HG03354 (cell line): ENCODE results near the gene DUXB.

ENCODE experiments used
- ATAC-seq: cut with Tn5 transposase; IDR thresholded peaks from one replicate; pipeline ENCODE4 v1.9.1; 2021; ENCODE audit warnings: mild to moderate bottlenecking; ENCODE audit not compliant: unreplicated experiment, poor library complexity, severe bottlenecking

DUXB gene

DNA sequence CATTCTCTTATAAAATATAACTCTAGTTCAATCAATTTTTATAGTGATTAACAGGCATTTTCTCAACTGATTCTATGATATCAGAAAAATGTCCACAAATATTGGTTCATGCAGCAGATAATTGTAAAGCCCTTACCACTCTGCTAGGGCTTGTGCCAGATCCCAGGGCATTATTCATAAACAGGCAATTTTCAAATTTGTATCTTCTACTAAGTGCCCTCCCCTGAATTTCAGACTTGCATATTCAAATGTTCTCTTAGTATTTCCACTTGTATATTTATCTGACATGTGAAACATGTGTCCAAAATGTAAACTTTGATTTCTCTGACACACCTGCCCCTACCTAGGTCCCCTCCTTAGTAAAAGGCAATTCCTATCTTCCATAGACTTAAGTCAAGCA, 33.8 kb downstream of the DUXB start:
- no peak for ATAC-seq

DNA sequence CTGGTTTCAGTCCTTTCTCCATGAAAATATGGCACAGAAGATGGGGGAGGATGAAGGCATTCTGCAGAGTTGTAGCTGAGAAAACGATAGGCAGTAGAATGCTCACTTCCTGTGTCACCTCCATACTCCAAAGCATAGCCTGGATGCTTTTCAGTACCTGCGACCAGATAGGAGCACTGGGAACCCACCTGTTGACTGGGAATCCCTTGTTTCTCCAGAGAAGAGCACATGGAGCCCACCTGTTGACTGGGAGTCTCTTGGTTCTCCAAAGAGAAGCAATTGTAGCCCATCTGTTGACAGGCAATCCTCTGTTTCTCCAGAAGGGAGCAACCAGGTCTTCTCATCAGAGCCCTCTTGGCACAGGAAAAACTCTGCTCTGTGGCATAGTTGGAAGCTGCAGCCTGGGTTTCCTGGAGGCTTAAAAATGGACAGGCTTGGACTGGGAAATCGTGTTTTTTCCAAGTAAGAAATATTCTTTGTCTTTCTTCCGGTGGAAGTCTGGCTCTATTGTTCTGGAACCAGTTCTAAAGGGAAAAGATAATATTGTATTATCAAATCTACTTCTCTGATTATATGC, 40.4 kb downstream of the DUXB start:
- ATAC-seq, result no peak

DNA sequence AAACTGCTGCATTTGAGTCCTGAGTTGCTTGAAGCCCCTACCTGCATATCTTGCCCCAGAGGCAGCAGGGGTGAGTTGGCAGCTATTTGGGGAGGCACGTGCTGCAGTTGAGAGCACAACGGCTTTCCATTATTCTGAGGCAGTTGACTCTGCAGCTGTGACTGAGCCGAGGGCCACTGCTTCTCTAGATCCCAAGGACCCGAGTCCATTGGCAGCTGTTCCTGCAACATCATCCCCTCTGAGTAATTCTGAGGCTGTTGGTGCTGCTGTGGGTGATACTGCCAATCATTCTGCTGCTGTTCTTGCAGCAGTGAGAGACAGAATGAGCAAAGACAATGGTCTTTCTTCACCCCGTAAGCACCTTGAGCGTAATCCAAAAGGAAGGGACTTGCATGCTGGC, 40.9 kb downstream of the DUXB start:
- no peak for ATAC-seq

DNA sequence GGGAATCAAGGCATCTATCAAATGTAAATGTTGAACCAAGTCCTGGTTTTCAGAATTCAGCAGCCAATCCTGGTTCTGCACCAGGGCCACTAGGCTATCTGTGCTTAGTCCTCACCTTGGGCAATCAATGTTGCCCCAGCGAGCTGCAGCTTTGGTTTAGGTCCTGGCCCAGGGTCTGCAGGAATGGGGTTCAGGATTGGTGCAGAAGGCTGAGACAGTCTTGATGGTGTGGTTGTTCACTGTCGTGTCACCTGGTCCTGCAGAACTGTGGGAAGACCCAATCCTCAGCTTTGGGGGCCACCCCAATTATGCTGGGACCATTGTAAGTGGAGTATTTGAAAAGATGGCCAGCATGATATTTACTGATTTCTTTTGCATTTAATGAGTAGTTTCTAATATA, 43.1 kb downstream of the DUXB start:
- ATAC-seq, result no peak

DNA sequence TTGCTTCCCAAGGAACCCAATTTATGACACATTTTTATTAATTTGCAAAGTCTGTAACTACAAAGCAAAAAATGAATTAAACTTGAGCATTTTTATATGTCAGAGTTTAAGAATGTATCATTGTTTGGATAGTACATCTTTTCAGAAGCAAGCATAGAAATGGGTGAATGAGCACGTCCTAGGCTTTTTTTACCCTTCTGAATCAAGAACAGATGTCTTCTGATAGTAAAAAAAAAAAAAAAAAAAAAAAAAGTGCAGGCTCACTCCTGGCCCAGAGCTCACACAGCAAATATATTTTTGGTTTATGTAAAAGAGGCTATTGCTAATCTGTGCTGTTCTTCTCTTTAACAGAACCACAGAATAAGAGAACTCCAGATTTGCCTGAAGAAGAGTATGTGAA, 47.3 kb downstream of the DUXB start:
- no peak for ATAC-seq

- peak; percentile 46 for ATAC-seq
These were observed 52.8 kb downstream of the DUXB start for GRCh38 chr16:75648265-75649076.

- peak; percentile 86 for ATAC-seq
These were observed 53.6 kb downstream of the DUXB start, which contains the start of the genes KARS1 and TERF2IP for GRCh38 chr16:75647492-75648264. Gene KARS1, minus strand, starts transcription at chr16:75647665. Its CDS starts 26 bp downstream, at chr16:75647639. Gene TERF2IP, plus strand, starts transcription at chr16:75647773. Its CDS starts 110 bp downstream, at chr16:75647883.

- ATAC-seq, result peak; percentile 22
These were observed 54.2 kb downstream of the DUXB start for GRCh38 chr16:75647112-75647491.

DNA sequence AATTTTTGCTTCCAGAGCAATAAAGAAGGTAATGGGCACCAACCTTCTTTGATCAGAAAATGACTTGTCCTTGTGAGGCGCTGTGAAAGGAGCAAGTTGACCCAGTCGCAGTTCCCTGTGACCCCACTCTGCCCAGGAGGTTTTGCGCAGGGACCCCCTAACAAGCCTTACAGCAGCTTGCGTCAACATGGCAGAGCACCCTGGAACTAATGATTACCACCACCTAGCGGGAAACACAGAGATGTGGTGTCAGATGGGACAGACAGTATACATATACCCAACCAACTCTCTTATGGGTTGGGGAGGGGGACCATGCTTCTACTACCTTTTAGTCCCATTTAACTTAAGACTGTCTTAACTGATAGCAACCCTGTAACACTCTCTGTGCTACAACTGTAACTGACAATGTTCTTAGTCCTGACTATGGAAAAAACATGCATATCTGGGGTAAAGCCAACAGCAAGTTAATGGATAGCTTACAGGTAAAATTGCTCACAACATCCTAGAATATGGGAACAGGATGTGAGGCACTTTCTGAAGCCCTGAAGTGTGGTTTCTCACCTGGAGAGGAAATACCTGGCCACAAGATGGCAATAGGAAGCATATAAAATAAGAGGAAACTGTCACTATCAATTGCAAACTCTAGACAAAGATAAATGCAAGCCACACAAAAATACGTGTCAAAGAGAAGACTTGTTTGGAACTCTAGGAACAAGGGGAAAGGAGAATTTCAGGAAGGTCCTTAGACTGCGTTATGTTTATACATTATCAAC, 56.8 kb downstream of the DUXB start:
- ATAC-seq, result no peak
